ENCODE data around the gene MEST.

GRCh38 chr7:130473289-130473688, 18.6 kb upstream of the MEST start:
- TF ChIP-seq CTCF (IDR thresholded peaks at IDR 0.05) (no peak), POLR2A (IDR thresholded peaks at IDR 0.05) (no peak), EP300 (IDR thresholded peaks at IDR 0.05) (no peak)
